HG02981 (cell line): ENCODE results near the gene BLM.
"Not testable (repeated sequence)": the region's sequence is repeated elsewhere in the genome, so short reads cannot be mapped to it uniquely, and the experiment has no call there.

ENCODE experiments used
- ATAC-seq: cut with Tn5 transposase; IDR thresholded peaks from one replicate; pipeline ENCODE4 v1.9.1; 2021; ENCODE audit warnings: mild to moderate bottlenecking, moderate library complexity; ENCODE audit not compliant: unreplicated experiment

BLM gene

DNA sequence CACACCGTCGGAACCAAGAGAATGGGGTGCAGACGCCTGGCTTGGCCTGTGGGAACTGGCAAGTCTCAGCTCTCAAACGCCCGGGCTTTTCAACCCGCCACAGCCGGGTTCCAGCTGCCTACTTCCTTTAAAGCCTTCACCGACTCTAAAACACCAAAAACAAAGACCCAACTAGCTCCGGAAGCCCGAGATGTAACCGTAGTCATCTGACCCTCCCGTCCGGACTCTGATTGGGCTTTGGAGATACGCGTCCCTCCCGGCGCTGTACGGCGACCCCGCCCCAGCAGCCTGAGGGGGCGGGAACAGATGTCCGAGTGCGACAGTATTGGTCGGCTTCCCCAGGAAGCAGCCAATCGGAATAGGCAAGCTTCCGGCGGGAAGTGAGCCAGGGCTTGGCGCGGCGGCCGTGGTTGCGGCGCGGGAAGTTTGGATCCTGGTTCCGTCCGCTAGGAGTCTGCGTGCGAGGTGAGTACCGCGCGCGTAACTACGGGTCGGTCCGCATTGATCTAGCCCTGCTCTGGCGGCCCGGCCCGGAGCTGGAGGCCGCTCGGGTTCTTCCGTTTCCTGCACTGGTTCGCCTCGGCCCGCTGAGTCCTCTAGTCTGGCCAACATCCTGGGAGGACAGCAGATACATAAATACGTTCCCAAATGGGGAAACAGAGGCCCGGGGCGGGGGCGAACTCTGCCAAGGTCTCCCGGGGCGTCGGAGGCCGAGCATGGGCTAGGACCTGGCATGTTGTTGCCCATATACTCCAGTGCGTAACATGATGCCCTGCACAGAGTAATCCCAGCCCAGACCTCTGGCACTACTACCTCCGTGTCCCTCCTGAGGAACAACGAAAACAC, at the start of gene BLM:
Gene BLM, plus strand, starts transcription at position 371 of the 846 bp plus-strand sequence. CDS start 30,047 bp downstream, outside the sequence.
- peak; percentile 98 for ATAC-seq

DNA sequence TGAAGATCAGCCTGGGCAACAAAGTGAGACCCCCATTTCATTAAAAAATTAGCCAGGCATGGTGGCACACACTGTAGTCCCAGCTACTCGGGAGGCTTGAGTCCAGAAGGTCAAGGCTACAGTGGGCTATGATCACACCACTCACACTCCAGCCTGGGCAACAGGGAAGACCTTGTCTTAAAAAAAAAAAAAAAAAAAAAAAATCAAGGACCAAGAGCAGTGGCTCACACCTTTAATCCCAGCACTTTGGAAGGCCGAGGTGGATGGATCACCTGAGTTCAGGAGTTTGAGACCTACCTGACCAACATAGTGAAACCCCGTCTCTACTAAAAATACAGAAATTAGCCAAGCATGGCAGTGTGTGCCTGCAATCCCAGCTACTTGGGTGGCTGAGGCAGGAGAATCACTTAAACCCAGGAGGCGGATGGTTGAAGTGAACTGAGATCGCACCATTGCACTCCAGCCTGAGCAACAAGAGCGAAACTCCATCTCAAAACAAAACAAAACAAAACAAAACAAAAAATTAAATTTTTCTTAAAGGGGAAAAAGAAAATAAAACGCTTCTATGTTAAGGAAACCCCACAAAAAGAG, 49.3 kb upstream of the BLM start:
- ATAC-seq = not testable (repeated sequence)

DNA sequence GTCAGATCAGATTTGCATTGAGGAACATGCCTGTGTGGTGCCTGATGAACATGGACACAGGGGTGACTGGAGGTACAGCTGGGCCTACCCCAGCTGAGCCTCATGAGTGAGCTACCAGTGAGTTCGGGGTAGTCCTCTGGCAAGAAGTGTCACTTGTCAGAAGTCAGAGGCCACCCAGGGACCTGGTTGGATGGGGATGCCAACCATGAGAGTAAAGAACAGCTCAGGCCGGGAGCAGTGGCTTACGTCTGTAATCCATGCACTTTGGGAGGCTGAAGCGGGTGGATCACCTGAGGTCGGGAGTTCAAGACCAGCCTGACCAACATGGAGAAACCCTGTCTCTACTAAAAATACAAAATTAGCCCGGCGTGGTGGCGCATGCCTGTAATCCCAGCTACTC, 46.5 kb upstream of the BLM start:
- not testable (repeated sequence) for ATAC-seq

DNA sequence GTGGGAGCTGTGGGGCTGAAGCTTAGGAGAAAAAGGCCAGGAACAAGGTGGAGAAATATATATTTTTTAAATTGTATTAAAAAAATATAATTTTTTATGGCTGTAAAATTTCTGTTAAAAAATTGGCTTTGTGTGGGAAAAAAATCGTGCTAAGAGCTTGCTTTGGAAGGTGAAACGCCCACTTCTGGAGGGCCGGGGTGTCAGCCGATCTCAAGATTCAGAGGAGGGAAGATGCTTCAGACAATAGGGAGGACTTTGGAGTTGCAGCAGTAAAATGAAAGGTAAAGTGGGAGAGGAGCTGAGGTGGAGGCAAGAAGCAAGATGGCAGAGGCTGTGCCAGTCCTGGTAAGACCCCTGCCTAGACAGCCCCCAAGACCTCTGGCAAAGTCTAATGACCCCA, 45.9 kb upstream of the BLM start:
- ATAC-seq = no peak

DNA sequence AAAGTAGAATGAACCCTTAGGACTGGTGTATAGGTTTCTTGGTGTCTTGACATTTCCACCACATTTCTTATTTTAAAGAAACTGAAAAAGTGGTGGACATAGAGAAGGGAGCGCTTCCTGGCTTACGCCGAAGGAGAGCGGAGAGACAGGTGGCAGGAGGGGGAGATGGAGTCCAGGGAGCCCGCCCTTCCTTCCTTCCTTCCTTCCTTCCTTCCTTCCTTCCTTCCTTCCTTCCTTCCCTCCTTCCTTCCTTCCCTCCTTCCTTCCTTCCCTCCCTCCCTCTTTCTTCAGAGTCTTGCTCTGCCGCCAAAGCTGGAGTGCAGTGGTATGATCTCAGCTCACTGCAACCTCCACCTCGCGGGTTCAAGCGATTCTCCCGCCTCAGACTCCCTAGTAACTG, 43.8 kb upstream of the BLM start:
- not testable (repeated sequence) for ATAC-seq

DNA sequence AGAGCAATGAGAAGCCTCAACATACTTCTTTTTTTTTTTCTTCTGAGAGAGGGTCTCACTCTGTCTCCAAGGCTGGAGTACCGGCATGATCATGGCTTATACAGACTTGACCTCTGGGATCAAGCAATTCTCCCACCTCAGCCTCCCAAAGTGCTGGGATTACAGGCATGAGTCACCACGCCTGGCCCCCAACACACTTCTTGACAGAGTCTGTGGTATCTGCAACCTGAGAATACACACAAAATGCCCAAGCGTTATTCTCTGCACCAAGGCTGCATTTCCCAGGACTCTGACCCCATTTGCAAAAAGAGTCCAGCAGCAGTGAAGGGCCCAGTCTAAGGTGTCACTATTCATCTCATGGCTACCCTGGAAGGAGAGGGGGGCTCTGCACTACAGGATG, 42.7 kb upstream of the BLM start:
- ATAC-seq = no peak

DNA sequence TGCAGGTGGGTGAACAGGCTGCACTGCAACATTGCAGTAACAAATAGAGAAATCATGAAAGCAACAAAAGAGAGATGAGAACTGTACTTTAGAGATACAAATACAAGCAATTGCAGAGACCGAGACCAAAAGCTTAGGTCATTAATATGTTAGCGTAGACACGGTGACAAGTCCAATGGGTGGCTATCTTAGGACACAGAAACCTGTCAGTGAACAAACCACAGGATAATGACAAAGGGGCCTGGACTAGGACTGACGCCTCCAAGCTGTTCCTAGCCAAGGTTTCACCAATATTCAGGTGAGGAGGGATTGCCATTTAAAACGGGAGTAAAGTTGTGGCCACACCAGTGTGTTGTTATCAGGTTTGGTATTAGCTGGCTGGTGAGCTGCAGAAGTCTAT, 41.7 kb upstream of the BLM start:
- ATAC-seq = no peak

DNA sequence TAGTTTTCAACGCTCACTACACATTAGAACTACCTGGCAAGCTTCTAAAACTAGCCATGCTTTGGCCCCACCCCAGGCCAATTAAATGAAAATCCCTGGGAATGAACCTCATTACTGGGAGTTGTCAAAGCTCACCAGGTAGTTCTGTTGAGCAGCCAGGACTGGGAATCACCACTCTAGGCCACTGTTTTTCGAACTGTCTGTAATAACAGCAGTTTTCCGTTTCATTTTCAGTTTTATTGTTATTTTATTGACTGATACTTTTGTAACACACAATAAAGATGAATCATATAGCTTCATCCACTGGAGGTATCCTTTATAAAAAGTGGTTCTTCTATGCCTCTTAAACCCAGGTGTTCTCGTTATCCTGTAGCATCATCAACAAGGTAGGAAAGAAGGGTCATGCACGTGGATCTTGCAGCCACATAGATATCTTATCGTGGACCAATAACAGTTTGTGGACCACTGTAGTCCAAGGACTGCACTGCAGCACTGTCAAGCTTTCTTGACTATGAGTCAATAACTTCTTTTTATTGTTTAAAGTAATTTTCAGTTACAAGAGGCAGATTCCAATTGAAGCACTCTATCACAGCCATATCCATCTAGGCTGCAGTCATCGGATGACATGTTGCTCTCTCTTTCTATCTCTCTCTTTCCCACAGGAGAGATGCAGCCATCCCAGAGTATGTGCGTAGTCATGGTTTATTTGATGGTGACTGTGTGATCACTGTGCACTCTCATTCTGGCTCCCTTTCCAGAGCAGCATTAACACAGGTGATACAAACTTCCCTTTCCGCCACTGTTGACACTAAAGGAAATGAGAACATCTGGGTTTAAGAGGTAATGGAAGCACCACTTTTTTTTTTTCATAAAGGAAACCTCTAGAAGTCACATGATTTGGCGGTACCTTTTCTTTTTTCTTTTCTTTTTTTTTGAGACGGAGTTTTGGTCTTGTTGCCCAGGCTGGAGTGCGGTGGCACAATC, 39.0 kb upstream of the BLM start:
- no peak for ATAC-seq

DNA sequence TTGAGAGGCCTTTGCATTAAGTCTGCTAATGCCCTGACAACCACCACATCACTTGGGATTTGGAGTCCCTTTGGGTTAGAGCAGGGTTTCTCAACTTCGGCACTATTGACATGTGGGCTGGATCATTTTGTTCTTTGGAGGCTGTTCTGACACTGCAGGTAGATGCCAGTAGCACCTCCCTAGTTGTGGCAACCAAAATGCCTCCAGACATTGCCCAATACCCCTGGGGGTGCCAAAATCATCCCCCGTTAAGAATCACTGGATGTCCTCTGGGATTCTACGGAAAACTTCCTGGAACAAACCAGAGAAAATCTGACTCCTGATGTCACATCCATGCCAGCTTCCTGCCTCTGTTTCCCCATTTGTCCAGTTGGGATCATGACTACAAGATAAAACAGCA, 37.2 kb upstream of the BLM start:
- no peak for ATAC-seq

DNA sequence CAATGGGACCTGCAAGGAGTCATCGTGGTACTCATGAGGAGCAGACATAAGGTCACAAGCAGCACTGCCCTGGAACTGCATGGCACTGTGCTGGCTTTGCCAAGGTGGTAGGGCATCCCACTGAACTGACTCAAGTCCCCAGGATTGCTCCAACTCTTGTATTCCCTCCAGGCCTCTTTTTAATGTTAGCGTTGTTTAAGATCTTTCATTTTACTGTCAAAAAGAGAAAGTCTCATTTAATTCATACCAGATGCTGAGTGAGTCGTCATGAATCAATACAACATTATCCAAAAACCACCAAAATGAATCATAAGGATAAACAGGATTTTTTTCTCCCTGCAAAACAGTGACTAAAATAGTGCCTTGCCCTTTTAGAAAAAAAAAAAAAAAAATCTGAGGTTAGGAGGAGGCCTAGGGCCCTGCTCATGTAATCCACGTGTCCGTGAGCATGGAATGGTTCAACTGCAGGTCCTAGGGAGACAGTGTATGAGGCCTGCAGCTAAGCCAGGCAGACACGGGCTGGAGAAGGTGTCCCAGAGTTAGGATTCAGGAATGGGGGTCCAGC, 36.7 kb upstream of the BLM start:
- no peak for ATAC-seq

DNA sequence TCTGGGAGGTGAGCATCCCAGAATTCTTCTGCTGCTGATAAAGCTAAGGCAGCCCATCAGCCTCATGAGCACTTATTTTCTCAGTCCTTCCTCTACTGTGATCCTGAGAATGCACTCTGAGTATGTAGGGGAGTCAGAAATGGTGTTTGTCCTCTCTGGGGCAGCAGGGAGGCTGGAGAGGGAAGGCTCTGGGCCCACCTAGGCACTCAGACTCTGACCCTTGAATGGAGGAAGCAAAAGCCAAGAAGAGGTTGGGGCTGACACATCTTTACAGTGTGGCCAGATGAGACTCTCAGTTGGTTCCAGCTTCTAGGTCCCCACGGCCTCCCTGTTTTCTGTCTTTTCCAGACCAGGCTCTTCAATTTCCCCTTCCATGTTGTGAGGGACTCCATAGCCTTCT, 36.1 kb upstream of the BLM start:
- no peak for ATAC-seq

DNA sequence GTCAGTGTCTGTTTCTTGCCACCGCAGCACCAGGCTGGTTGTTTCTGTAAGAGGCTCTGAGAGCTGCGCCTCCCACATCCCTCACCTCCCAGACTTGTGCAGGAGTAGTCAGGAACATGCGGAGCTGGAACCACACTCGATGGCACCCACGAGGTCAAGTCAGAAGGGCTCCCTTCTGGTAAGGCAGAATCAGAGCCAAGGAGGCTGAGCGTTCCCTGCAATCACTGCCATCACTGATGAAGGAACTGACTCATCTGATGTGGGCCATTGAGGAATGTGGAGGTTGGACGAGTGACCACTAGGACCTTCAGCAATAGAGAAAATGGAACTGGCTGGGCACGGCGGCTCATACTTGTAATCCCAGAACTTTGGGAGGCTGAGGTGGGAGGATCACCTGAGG, 35.7 kb upstream of the BLM start:
- no peak for ATAC-seq

DNA sequence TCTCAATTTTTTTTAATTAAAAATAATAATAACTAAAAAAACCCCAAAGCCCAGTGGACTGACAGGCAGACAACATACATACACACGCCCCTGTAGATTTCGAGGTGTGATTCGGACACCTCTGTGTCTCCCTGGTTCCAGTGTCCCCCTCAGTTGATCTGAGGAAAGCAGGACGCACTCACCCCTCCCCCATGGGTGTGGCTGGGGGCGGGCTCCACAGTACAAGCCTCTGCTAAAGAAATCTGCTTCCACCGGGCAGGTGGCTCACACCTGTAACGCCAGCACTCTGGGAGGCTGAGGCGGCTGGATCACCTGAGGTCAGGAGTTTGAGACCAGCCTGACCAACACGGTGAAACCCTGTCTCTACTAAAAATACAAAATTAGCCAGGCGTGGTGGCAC, 33.8 kb upstream of the BLM start:
- no peak for ATAC-seq

DNA sequence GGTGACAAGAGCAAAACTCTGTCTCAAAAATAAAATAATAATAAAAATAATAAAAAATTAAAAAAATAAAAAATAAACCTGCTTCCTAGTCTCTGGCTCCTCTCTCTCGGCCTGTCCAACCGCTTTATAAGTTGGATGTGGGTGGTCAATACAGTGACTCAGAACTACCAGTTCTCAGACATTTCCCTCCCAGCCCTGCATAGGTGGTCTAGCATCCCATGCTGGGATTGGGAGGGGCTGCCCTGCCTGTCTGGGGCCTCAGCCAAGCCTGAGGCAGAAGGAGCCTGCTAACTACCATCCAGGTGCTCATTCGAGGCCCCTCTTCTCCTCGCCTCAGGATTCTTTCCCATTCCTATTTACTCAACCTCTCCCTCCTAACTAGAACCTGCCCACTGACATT, 33.3 kb upstream of the BLM start:
- ATAC-seq = no peak

DNA sequence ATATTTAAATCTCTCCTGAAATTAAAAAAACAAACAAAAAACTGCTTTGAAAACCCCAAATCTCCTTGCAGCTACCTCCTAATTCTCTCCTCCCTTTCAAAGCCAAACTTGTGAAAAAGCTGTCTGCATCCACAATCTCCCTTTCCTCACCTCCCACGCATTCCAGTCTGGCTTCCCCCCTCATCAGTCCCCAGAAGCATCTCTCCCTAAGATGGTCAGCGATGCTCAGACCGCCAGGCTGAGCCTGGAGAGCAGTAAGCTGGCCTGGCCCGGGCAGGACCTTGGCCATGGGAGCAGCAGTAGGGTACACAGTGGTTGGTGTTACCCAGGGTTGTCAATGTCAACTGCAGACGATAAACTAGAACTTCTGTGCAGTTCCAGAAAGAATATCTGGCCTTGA, 32.9 kb upstream of the BLM start:
- ATAC-seq = no peak

DNA sequence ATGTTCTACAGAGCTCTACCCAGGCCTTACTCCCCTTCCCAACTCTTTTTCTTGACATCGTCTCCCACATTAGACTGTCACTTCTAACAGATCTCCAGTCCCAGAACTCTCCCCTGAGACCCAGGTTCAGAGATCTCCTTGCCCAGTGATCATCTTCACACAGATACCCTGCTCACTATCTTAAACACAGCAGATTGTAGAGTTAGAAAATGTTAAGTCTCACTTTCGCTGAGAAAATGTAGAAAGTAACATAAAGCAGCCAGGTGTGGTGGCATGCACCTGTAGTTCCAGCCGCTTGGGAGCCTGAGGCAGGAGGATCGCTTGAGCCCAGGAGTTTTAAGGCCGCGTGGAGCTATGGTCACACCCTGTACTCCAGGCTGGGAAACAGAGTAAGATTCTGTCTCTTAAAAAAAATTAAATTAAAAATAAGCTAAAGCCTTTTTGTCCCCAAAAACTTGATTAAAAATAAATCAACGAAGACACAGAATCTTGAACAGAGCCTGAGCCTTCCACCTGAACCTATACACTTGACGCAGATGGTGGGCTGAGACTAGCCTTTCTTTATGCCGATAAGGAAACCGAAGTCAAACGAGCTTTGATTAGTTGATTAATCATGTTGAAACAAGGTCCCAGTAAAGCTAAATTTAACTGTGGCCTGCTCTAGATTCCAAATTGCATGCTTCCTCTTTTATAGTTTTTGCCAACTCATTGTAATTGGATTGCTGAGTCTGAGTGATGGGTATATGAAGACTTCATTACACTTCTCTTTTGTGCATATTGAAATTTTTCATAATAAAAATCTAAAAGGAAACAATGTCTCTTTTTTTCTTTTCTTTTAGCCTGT, 31.3 kb upstream of the BLM start:
- peak; percentile 17 for ATAC-seq

DNA sequence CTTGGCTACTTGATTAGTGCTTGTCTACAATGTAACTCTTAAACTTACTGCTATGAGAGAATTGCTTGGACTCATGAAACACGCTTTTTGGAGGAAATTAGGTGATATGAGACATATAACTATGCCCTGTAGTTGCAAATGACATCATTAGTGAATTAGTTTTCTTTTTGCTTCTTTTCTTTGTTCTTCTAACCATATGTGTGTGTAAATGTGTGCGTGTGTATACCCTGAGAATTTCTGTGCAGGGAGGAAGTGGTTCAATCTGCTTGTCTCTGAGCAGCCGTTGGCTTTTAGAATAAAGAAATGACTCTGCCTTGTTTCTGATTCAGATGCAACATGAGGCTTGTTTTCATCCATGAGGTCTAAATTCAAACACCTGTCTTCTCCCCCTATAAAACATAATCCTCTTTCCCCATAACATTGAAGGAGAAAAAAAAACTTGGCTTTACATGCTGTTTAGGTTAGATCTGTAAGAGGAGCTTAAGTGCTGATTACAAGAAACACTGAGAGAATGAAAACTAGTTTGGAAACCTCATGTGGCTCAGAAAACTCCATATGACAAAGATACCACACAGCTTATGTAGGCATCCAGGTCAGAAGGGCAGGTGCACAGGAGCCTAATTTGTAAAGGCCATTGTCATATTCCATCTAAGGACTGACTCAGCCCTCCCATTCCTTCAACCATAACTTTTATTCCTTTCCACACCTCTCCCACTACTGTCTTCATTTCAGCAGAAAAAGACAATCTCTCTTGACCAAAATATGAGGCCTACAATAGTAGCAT, 30.5 kb upstream of the BLM start:
- ATAC-seq = peak; percentile 83

DNA sequence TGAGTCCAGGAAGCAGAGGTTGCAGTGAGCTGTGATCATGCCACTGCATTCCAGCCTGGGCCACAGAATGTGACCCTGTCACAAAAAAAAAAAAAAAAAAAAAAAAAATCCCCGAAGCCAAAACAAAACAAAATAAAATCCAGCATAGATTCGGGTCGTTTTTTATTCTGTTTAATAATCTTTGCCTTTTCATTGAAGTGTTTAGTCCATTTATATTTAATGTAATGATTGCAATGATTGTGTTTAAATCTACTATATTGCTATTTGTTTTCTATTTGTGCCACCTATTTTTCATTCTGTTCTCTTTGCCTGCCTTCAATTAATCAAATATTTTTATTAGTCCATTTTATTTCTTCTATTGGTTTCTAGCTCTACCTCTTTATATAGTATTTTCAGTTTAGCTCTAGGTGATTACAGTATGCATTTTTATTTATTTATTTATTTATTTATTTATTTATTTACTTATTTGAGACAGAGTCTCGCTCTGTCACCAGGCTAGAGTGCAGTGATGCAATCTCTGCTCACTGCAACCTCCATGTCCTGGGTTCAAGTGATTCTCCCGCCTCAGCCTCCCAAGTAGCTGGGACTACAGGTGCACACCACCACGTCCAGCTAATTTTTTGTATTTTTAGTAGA, 27.7 kb upstream of the BLM start:
- ATAC-seq = not testable (repeated sequence)

DNA sequence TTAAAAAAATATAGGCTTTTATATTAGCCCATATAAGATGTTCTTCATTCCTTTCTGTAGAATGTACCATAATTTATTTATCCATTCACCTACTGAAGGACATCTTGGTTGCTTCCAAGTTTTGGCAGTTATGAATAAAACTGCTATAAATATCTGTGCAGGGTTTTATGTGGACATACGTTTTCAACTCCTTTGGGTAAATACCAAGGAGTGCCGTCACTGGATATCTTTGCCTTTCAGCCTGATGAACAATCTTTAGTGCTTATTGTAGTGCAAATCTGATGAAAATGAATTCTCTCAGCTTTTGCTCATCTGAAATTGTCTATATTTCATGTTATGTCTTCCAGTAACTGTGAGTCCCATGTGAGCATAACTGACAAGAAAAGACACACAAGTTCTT, 26.6 kb upstream of the BLM start:
- no peak for ATAC-seq
